Neural progenitor cell (in vitro differentiated cells): ENCODE results near the gene KEL. TPM values are rescaled to one million over a fixed set of nuclear protein-coding genes. Genes with fewer than 3 reads are reported as not detected.

Experiments used
- DNase-seq: peaks from one replicate; pipeline ENCODE4 v3.0.0-alpha.2; 2016; ENCODE audit warnings: low spot score
- H2AFZ ChIP-seq: fragments of 200-600 bp; sonication (generic); replicated peaks from 2 replicates; pipeline ENCODE4 v1.6.1; 2016; ENCODE audit warnings: antibody characterized with exemption
- H3F3A ChIP-seq: fragments of 200-600 bp; sonication (generic); 2 replicates; pipeline ENCODE4 v1.6.1; 2016; ENCODE audit warnings: antibody characterized with exemption, low read depth
- H3K27ac ChIP-seq: fragments of 200-600 bp; sonication (generic); 2 replicates; pipeline ENCODE4 v1.5.1; 2016; ENCODE audit warnings: mild to moderate bottlenecking
- H3K27me3 ChIP-seq: fragments of 200-600 bp; sonication (generic); 2 replicates; pipeline ENCODE4 v1.6.1; 2016; ENCODE audit warnings: mild to moderate bottlenecking, moderate library complexity
- H3K36me3 ChIP-seq: fragments of 200-600 bp; sonication (generic); 2 replicates; pipeline ENCODE4 v1.5.1; 2016
- H3K4me1 ChIP-seq: fragments of 200-600 bp; sonication (generic); 2 replicates; pipeline ENCODE4 v1.6.1; 2016; ENCODE audit warnings: mixed run types
- H3K4me2 ChIP-seq: fragments of 200-600 bp; sonication (generic); 2 replicates; pipeline ENCODE4 v1.6.1; 2016
- H3K4me3 ChIP-seq: fragments of 200-600 bp; sonication (generic); 2 replicates; pipeline ENCODE4 v1.5.1; 2016
- H3K79me2 ChIP-seq: fragments of 200-600 bp; sonication (generic); 2 replicates; pipeline ENCODE4 v1.6.1; 2016; ENCODE audit warnings: low read depth
- H3K9ac ChIP-seq: fragments of 200-600 bp; sonication (generic); 2 replicates; pipeline ENCODE4 v1.6.1; 2016
- H3K9me3 ChIP-seq: fragments of 200-600 bp; sonication (generic); 2 replicates; pipeline ENCODE4 v1.5.1; 2016; ENCODE audit warnings: low read depth
- H4K20me1 ChIP-seq: fragments of 200-600 bp; sonication (generic); 2 replicates; pipeline ENCODE4 v1.6.1; 2016; ENCODE audit warnings: low read depth
- H3K27ac Mint-ChIP-seq: 3 replicates; pipeline ENCODE4 v1.8.0; 2021; ENCODE audit warnings: mixed read lengths
- H3K27me3 Mint-ChIP-seq: 2 replicates; pipeline ENCODE4 v1.8.0; 2022; ENCODE audit warnings: low read depth, mild to moderate bottlenecking, inconsistent platforms, moderate library complexity, mixed read lengths; ENCODE audit not compliant: insufficient read depth
- H3K36me3 Mint-ChIP-seq: 3 replicates; pipeline ENCODE4 v1.8.0; 2021; ENCODE audit warnings: mixed read lengths
- H3K4me1 Mint-ChIP-seq: 3 replicates; pipeline ENCODE4 v1.8.0; 2021; ENCODE audit warnings: mixed read lengths
- H3K4me3 Mint-ChIP-seq: 3 replicates; pipeline ENCODE4 v1.8.0; 2021; ENCODE audit warnings: mild to moderate bottlenecking, moderate library complexity, mixed read lengths
- H3K9me3 Mint-ChIP-seq: 3 replicates; pipeline ENCODE4 v1.8.0; 2020; ENCODE audit warnings: mixed read lengths
- CTCF ChIP-seq: fragments of 200-600 bp; sonication (generic); IDR thresholded peaks from 2 replicates; pipeline ENCODE4 v1.5.1; 2017; ENCODE audit warnings: antibody characterized with exemption, mild to moderate bottlenecking
- EZH2 ChIP-seq: fragments of 200-600 bp; sonication (generic); IDR thresholded peaks from 2 replicates; pipeline ENCODE4 v1.6.1; 2017; ENCODE audit warnings: antibody characterized with exemption, mild to moderate bottlenecking, moderate library complexity
- EZH2phosphoT487 ChIP-seq: fragments of 200-600 bp; sonication (generic); IDR thresholded peaks from 2 replicates; pipeline ENCODE4 v1.6.1; 2017; ENCODE audit warnings: antibody characterized with exemption
- total RNA-seq: library from RNA; depleted of rRNA; stranded (reverse); fragments of >200 nt; gene quantifications from 2 replicates; pipeline ENCODE4 v1.2.3, GENCODE V29; 2015; ENCODE audit warnings: low replicate concordance

KEL gene
- total RNA-seq, 1 donor from 2014 or later, result not detected

- peaks cover 12% of the 10 kb centered on the region for H3K9me3 Mint-ChIP-seq
- Histone ChIP-seq H3F3A (peaks cover 12% of the 10 kb centered on the region), H3K27ac (no peak overlapping the region), H3K79me2 (no peaks in the 10 kb centered on the region), H3K9ac (no peak overlapping the region), H4K20me1 (no peaks in the 10 kb centered on the region), H2AFZ (no peak overlapping the region), H3K4me2 (no peak overlapping the region), H3K27me3 (no peaks in the 10 kb centered on the region), H3K4me3 (no peak overlapping the region), H3K4me1 (peaks cover 13% of the 10 kb centered on the region), H3K36me3 (peaks cover 7% of the 10 kb centered on the region), H3K9me3 (peaks cover 25% of the 10 kb centered on the region)
- H3K36me3 Mint-ChIP-seq, result no peaks in the 10 kb centered on the region
- H3K4me3 Mint-ChIP-seq, result no peak overlapping the region
- no peak for DNase-seq
- TF ChIP-seq EZH2 (no peak), EZH2phosphoT487 (no peak), CTCF (no peak)
- H3K27ac Mint-ChIP-seq, result no peak overlapping the region
- H3K4me1 Mint-ChIP-seq, result peaks cover 2% of the 10 kb centered on the region
- H3K27me3 Mint-ChIP-seq, result peaks cover 3% of the 10 kb centered on the region
Measured at GRCh38 chr7:142904128-142904527, 58.0 kb downstream of the KEL start.

GRCh38 chr7:142901426-142902259 lies 60.5 kb downstream of the KEL start:
- H3K36me3 Mint-ChIP-seq, result no peaks in the 10 kb centered on the region
- H4K20me1 ChIP-seq, result no peaks in the 10 kb centered on the region
- H3K36me3 ChIP-seq, result peaks cover 7% of the 10 kb centered on the region
- H3K79me2 ChIP-seq, result no peaks in the 10 kb centered on the region
- H3K4me2 ChIP-seq, result peak overlapping the region; percentile 39
- H3K27ac Mint-ChIP-seq, result no peak overlapping the region
- peak; percentile 72 for DNase-seq
- peaks cover 2% of the 10 kb centered on the region for H3K4me1 Mint-ChIP-seq
- H3K9me3 Mint-ChIP-seq, result peaks cover 12% of the 10 kb centered on the region
- no peak overlapping the region for H3K4me3 Mint-ChIP-seq
- peaks cover 4% of the 10 kb centered on the region for H3K27me3 Mint-ChIP-seq
- H3K9ac ChIP-seq, result no peak overlapping the region
- no peaks in the 10 kb centered on the region for H3K27me3 ChIP-seq
- H3K27ac ChIP-seq, result no peak overlapping the region
- TF ChIP-seq CTCF, result no peak
- H2AFZ ChIP-seq, result no peak overlapping the region
- H3K9me3 ChIP-seq, result peaks cover 25% of the 10 kb centered on the region
- H3K4me1 ChIP-seq, result peaks cover 13% of the 10 kb centered on the region
- peaks cover 12% of the 10 kb centered on the region for H3F3A ChIP-seq
- H3K4me3 ChIP-seq, result no peak overlapping the region

- Histone ChIP-seq H3K79me2 (no peaks in the 10 kb centered on the region), H3K9ac (no peak overlapping the region), H3K9me3 (peaks cover 14% of the 10 kb centered on the region), H3K36me3 (peaks cover 7% of the 10 kb centered on the region), H3K27ac (no peak overlapping the region), H2AFZ (no peak overlapping the region), H3K4me2 (no peak overlapping the region), H3K4me3 (no peak overlapping the region), H4K20me1 (no peaks in the 10 kb centered on the region), H3K4me1 (peaks cover 13% of the 10 kb centered on the region), H3K27me3 (no peaks in the 10 kb centered on the region), H3F3A (peaks cover 12% of the 10 kb centered on the region)
- Mint-ChIP-seq H3K27me3 (peaks cover 4% of the 10 kb centered on the region), H3K4me3 (no peak overlapping the region), H3K36me3 (no peaks in the 10 kb centered on the region), H3K27ac (no peak overlapping the region), H3K9me3 (peaks cover 7% of the 10 kb centered on the region), H3K4me1 (peaks cover 2% of the 10 kb centered on the region)
- no peak for TF ChIP-seq CTCF
- TF ChIP-seq EZH2, result no peak
- TF ChIP-seq EZH2phosphoT487, result no peak
- DNase-seq, result peak; percentile 9
Measured at GRCh38 chr7:142899661-142900060, 62.5 kb downstream of the KEL start.
